Measurements from ENCODE around the gene MTMR3.

The MTMR3 gene

GRCh38 chr22:29914165-29914564, 31.2 kb downstream of the MTMR3 start:
- DNase-seq = no peak
- peaks cover 21% of the 10 kb centered on the region for H3K4me1 Mint-ChIP-seq

GRCh38 chr22:29914991-29915533, 32.1 kb downstream of the MTMR3 start:
- no peak for TF ChIP-seq CTCF (IDR thresholded peaks at IDR 0.05)
- Mint-ChIP-seq H3K36me3 (ENCODE audit: low read depth) (peaks cover 20% of the 10 kb centered on the region), H3K27ac (no peak overlapping the region), H3K4me1 (peaks cover 21% of the 10 kb centered on the region), H3K4me3 (no peak overlapping the region), H3K9me3 (peaks cover 7% of the 10 kb centered on the region), H3K27me3 (ENCODE audit: low read depth, poor library complexity) (no peaks in the 10 kb centered on the region)
- no peak for DNase-seq

More at GRCh38 chr22:29914165-29914564, 31.2 kb downstream of the MTMR3 start:
- Mint-ChIP-seq H3K4me3 (peak overlapping the region; percentile 15), H3K36me3 (ENCODE audit: low read depth) (peaks cover 26% of the 10 kb centered on the region), H3K27me3 (ENCODE audit: low read depth, poor library complexity) (no peaks in the 10 kb centered on the region), H3K27ac (no peak overlapping the region), H3K9me3 (peaks cover 7% of the 10 kb centered on the region)
- TF ChIP-seq CTCF (IDR thresholded peaks at IDR 0.05) = no peak

GRCh38 chr22:29916007-29916544, 33.1 kb downstream of the MTMR3 start:
- TF ChIP-seq CTCF (IDR thresholded peaks at IDR 0.05) = no peak
- H3K4me1 Mint-ChIP-seq = peaks cover 21% of the 10 kb centered on the region
- H3K4me3 Mint-ChIP-seq = no peak overlapping the region
- H3K36me3 Mint-ChIP-seq (ENCODE audit: low read depth) = peaks cover 24% of the 10 kb centered on the region
- no peaks in the 10 kb centered on the region for H3K27me3 Mint-ChIP-seq (ENCODE audit: low read depth, poor library complexity)
- DNase-seq = no peak
- no peak overlapping the region for H3K27ac Mint-ChIP-seq
- peaks cover 10% of the 10 kb centered on the region for H3K9me3 Mint-ChIP-seq

- no peak overlapping the region for H3K4me3 Mint-ChIP-seq
- no peaks in the 10 kb centered on the region for H3K27me3 Mint-ChIP-seq (ENCODE audit: low read depth, poor library complexity)
- peaks cover 33% of the 10 kb centered on the region for H3K36me3 Mint-ChIP-seq (ENCODE audit: low read depth)
- no peak overlapping the region for H3K27ac Mint-ChIP-seq
- H3K9me3 Mint-ChIP-seq = peaks cover 17% of the 10 kb centered on the region
- no peak for DNase-seq
- TF ChIP-seq CTCF (IDR thresholded peaks at IDR 0.05) = no peak
- H3K4me1 Mint-ChIP-seq = peaks cover 21% of the 10 kb centered on the region
Observed at GRCh38 chr22:29917052-29917902, 34.3 kb downstream of the MTMR3 start.

- Mint-ChIP-seq H3K4me1 (no peaks in the 10 kb centered on the region), H3K27ac (no peak overlapping the region), H3K27me3 (ENCODE audit: low read depth, poor library complexity) (no peaks in the 10 kb centered on the region), H3K9me3 (peaks cover 50% of the 10 kb centered on the region), H3K4me3 (no peak overlapping the region), H3K36me3 (ENCODE audit: low read depth) (peaks cover 49% of the 10 kb centered on the region)
- no peak for DNase-seq
- TF ChIP-seq CTCF (IDR thresholded peaks at IDR 0.05) = no peak
Observed at GRCh38 chr22:29925402-29925801, 42.4 kb downstream of the MTMR3 start.
